Loucy (cell line): ENCODE data around the gene RIMBP2.

Source experiments
- H2AFZ ChIP-seq: fragments of 200-600 bp; sonication (generic); 2 replicates; pipeline ENCODE4 v1.6.0; 2016; ENCODE audit warnings: antibody characterized with exemption, mild to moderate bottlenecking, low read length, moderate library complexity
- H3F3A ChIP-seq: fragments of 200-600 bp; 2 replicates; pipeline ENCODE4 v1.6.0; 2016; ENCODE audit warnings: antibody characterized with exemption, low read depth, mild to moderate bottlenecking
- H3K27me3 ChIP-seq: fragments of 200-600 bp; sonication (generic); 2 replicates; pipeline ENCODE4 v1.6.1; 2014; ENCODE audit warnings: low read length, mild to moderate bottlenecking; ENCODE audit not compliant: insufficient read depth, poor library complexity, severe bottlenecking
- H3K36me3 ChIP-seq: fragments of 200-600 bp; sonication (generic); 2 replicates; pipeline ENCODE4 v1.6.1; 2016; ENCODE audit warnings: low read length; ENCODE audit not compliant: insufficient read depth
- H3K4me1 ChIP-seq: fragments of 200-600 bp; sonication (generic); 2 replicates; pipeline ENCODE4 v1.5.1; 2014; ENCODE audit warnings: low read length, mild to moderate bottlenecking; ENCODE audit not compliant: insufficient read depth, poor library complexity, severe bottlenecking
- H3K4me2 ChIP-seq: fragments of 200-600 bp; sonication (generic); 2 replicates; pipeline ENCODE4 v1.6.0; 2014; ENCODE audit warnings: antibody characterized with exemption, low read length, low read depth, mild to moderate bottlenecking; ENCODE audit not compliant: poor library complexity, severe bottlenecking
- H3K4me3 ChIP-seq: fragments of 200-600 bp; sonication (generic); 2 replicates; pipeline ENCODE4 v1.5.1; 2014; ENCODE audit warnings: low read length, mild to moderate bottlenecking, mixed read lengths; ENCODE audit not compliant: poor library complexity, severe bottlenecking
- H3K79me2 ChIP-seq: fragments of 200-600 bp; sonication (generic); 2 replicates; pipeline ENCODE4 v1.6.1; 2014; ENCODE audit warnings: low read length; ENCODE audit not compliant: insufficient read depth
- H3K9ac ChIP-seq: fragments of 200-600 bp; sonication (generic); 2 replicates; pipeline ENCODE4 v1.6.0; 2014; ENCODE audit warnings: mild to moderate bottlenecking, low read depth, low read length, moderate library complexity; ENCODE audit not compliant: poor library complexity, severe bottlenecking
- H3K9me2 ChIP-seq: fragments of 200-600 bp; sonication (generic); replicated peaks from 2 replicates; pipeline ENCODE4 v1.6.1; 2016; ENCODE audit warnings: low read depth, low read length, mixed read lengths
- H3K9me3 ChIP-seq: fragments of 200-600 bp; sonication (generic); 2 replicates; pipeline ENCODE4 v1.6.1; 2014; ENCODE audit warnings: mild to moderate bottlenecking, antibody characterized with exemption, low read length, low read depth; ENCODE audit not compliant: insufficient read depth
- H4K20me1 ChIP-seq: fragments of 200-600 bp; sonication (generic); 2 replicates; pipeline ENCODE4 v1.6.0; 2014; ENCODE audit warnings: antibody characterized with exemption, low read length, mild to moderate bottlenecking; ENCODE audit not compliant: insufficient read depth, poor library complexity, severe bottlenecking
- CTCF ChIP-seq: fragments of 200-600 bp; sonication (generic); conservative IDR thresholded peaks from 2 replicates; pipeline ENCODE4 v1.5.1; 2014; ENCODE audit warnings: mild to moderate bottlenecking, antibody characterized with exemption, low read length
- EZH2phosphoT487 ChIP-seq: fragments of 200-600 bp; IDR thresholded peaks from 2 replicates; pipeline ENCODE4 v1.6.1; 2018; ENCODE audit warnings: antibody characterized with exemption, mild to moderate bottlenecking, moderate library complexity, borderline replicate concordance

Gene RIMBP2

GRCh38 chr12:130685850-130686249 is 30.2 kb downstream of the RIMBP2 start:
- no peaks in the 10 kb centered on the region for H3K36me3 ChIP-seq
- H3K9me3 ChIP-seq: peaks cover 7% of the 10 kb centered on the region; the same call in 1 of the 2 replicates
- H3K9ac ChIP-seq: no peak overlapping the region
- TF ChIP-seq EZH2phosphoT487 (no peak), CTCF (no peak)
- H2AFZ ChIP-seq: no peak overlapping the region
- H4K20me1 ChIP-seq: no peaks in the 10 kb centered on the region
- no peaks in the 10 kb centered on the region for H3K27me3 ChIP-seq
- H3K79me2 ChIP-seq: no peaks in the 10 kb centered on the region
- H3F3A ChIP-seq: no peaks in the 10 kb centered on the region
- no peak overlapping the region for H3K4me2 ChIP-seq
- H3K9me2 ChIP-seq: no peaks in the 10 kb centered on the region
- H3K4me3 ChIP-seq: no peak overlapping the region
- no peaks in the 10 kb centered on the region for H3K4me1 ChIP-seq

DNA sequence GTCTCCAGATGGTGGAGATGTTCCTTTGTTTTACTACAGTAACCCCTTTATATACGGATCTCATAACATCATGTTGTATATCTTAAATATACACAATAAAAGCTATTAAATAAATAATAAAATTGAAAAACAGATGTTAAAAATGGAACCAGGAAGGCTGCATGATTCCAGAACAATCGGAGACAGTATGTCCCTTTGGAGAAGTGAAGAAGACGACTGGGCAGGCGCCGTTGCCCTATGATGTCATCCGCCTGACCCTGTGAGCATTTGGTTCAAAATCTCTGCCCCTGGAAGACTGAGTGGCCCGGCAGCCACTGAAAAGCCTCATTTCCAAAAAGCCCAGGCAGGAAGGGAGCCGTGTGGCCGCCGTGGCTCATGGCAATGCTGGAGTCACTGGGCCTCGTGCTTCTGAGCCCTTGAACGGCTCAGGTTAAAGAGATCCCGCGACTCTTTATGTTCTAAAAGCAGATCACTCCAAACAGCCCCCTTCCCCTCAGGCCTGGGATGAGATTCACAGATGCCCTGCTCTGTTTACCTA is 30.8 kb downstream of the RIMBP2 start:
- no peak overlapping the region for H2AFZ ChIP-seq

GRCh38 chr12:130683811-130684210 is 32.3 kb downstream of the RIMBP2 start:
- H3K79me2 ChIP-seq: no peaks in the 10 kb centered on the region
- H3K27me3 ChIP-seq: no peaks in the 10 kb centered on the region
- H3F3A ChIP-seq: no peaks in the 10 kb centered on the region
- no peak overlapping the region for H3K4me3 ChIP-seq
- no peak for TF ChIP-seq CTCF
- no peak for TF ChIP-seq EZH2phosphoT487
- H3K9ac ChIP-seq: no peak overlapping the region
- H3K4me2 ChIP-seq: no peak overlapping the region
- no peaks in the 10 kb centered on the region for H4K20me1 ChIP-seq
- peaks cover 5% of the 10 kb centered on the region; the same call in 1 of the 2 replicates for H3K9me3 ChIP-seq
- no peaks in the 10 kb centered on the region for H3K36me3 ChIP-seq
- H3K4me1 ChIP-seq: no peaks in the 10 kb centered on the region
- no peaks in the 10 kb centered on the region for H3K9me2 ChIP-seq
- H2AFZ ChIP-seq: no peak overlapping the region

More for the DNA sequence above, 30.8 kb downstream of the RIMBP2 start:
- Histone ChIP-seq H4K20me1 (no peaks in the 10 kb centered on the region), H3K9me3 (peaks cover 7% of the 10 kb centered on the region; the same call in 1 of the 2 replicates), H3K4me2 (no peak overlapping the region), H3K36me3 (no peaks in the 10 kb centered on the region), H3K9ac (no peak overlapping the region), H3K27me3 (no peaks in the 10 kb centered on the region), H3K9me2 (no peaks in the 10 kb centered on the region), H3K4me1 (no peaks in the 10 kb centered on the region), H3K79me2 (no peaks in the 10 kb centered on the region), H3F3A (no peaks in the 10 kb centered on the region), H3K4me3 (no peak overlapping the region)
- TF ChIP-seq EZH2phosphoT487 (no peak), CTCF (no peak)
